Muscle of arm (tissue), 14 donors: ENCODE data around the gene MIEF1. TPM values are rescaled to one million over a fixed set of nuclear protein-coding genes. Genes with fewer than 3 reads are reported as not detected.
A peak's percentile ranks its signal among the peaks of the same experiment; 100 is the strongest.

ENCODE experiments used
- DNase-seq: peaks from one replicate; pipeline ENCODE4 v3.0.0-alpha.2; 2013
- long read RNA-seq, 11 donors: transcript quantifications; one replicate each; lab custom pipeline, GENCODE V29; 2026
- polyA plus RNA-seq, 12 donors: library from polyadenylated mRNA; unstranded; fragments of 120-200 nt; gene quantifications; one replicate each; pipeline ENCODE4 v1.2.1, GENCODE V29; 2013; ENCODE audit not compliant: insufficient read length in 12 of 12

MIEF1 gene
- polyA plus RNA-seq = 10 to 100 TPM in 11 of 12 donors, not detected in 1; 13.6 to 31.2 (median 17.8) TPM
- long read RNA-seq, donor 1, full-length matches to known transcripts = 5 of 23 reads
- long read RNA-seq, donor 1, partial matches to known transcripts = 18 of 23 reads
- long read RNA-seq, donor 1, other reads (novel, unspliced or antisense) = 0 of 23 reads
- long read RNA-seq, donor 2, full-length matches to known transcripts = 4 of 4 reads
- long read RNA-seq, donor 2, partial matches to known transcripts = 0 of 4 reads
- long read RNA-seq, donor 2, other reads (novel, unspliced or antisense) = 0 of 4 reads
- long read RNA-seq, donor 3, full-length matches to known transcripts = 5 of 5 reads
- long read RNA-seq, donor 3, partial matches to known transcripts = 0 of 5 reads
- long read RNA-seq, donor 3, other reads (novel, unspliced or antisense) = 0 of 5 reads
- long read RNA-seq, donor 4, full-length matches to known transcripts = 2 of 2 reads
- long read RNA-seq, donor 4, partial matches to known transcripts = 0 of 2 reads
- long read RNA-seq, donor 4, other reads (novel, unspliced or antisense) = 0 of 2 reads
- long read RNA-seq, donor 5, full-length matches to known transcripts = 8 of 8 reads
- long read RNA-seq, donor 5, partial matches to known transcripts = 0 of 8 reads
- long read RNA-seq, donor 5, other reads (novel, unspliced or antisense) = 0 of 8 reads
- long read RNA-seq, donor 6, full-length matches to known transcripts = 2 of 2 reads
- long read RNA-seq, donor 6, partial matches to known transcripts = 0 of 2 reads
- long read RNA-seq, donor 6, other reads (novel, unspliced or antisense) = 0 of 2 reads
- long read RNA-seq, donor 7, full-length matches to known transcripts = 2 of 2 reads
- long read RNA-seq, donor 7, partial matches to known transcripts = 0 of 2 reads
- long read RNA-seq, donor 7, other reads (novel, unspliced or antisense) = 0 of 2 reads
- long read RNA-seq, donor 8, full-length matches to known transcripts = 3 of 16 reads
- long read RNA-seq, donor 8, partial matches to known transcripts = 13 of 16 reads
- long read RNA-seq, donor 8, other reads (novel, unspliced or antisense) = 0 of 16 reads
- long read RNA-seq, donor 9, partial matches to known transcripts = 0 of 2 reads
- long read RNA-seq, donor 9, other reads (novel, unspliced or antisense) = 0 of 2 reads
- long read RNA-seq, donor 10, full-length matches to known transcripts = 2 of 9 reads
- long read RNA-seq, donor 10, partial matches to known transcripts = 7 of 9 reads
- long read RNA-seq, donor 10, other reads (novel, unspliced or antisense) = 0 of 9 reads
- long read RNA-seq, donor 11, full-length matches to known transcripts = 7 of 7 reads
- long read RNA-seq, donor 11, partial matches to known transcripts = 0 of 7 reads
- long read RNA-seq, donor 11, other reads (novel, unspliced or antisense) = 0 of 7 reads

- DNase-seq = peak; percentile 97
These were observed at the start of gene MIEF1 for GRCh38 chr22:39502109-39502788. Gene MIEF1, plus strand, starts transcription at chr22:39502290. Its CDS starts 9,005 bp downstream, at chr22:39511295.

GRCh38 chr22:39452740-39453040 lies 49.4 kb upstream of the MIEF1 start:
- DNase-seq = no peak

GRCh38 chr22:39453765-39454378 lies 48.2 kb upstream of the MIEF1 start:
- DNase-seq = no peak

GRCh38 chr22:39454385-39454871 lies 47.7 kb upstream of the MIEF1 start:
- no peak for DNase-seq

GRCh38 chr22:39456522-39457197 lies 45.4 kb upstream of the MIEF1 start, which contains the start of gene MGAT3:
Gene MGAT3, plus strand, starts transcription at chr22:39457012. Its CDS starts 30,336 bp downstream, at chr22:39487348.
- DNase-seq = no peak

GRCh38 chr22:39457198-39457555 lies 44.9 kb upstream of the MIEF1 start:
- DNase-seq = no peak

- no peak for DNase-seq
These were observed 44.3 kb upstream of the MIEF1 start for GRCh38 chr22:39457556-39458443.

GRCh38 chr22:39458444-39459083 lies 43.5 kb upstream of the MIEF1 start:
- no peak for DNase-seq

GRCh38 chr22:39459681-39460080 lies 42.4 kb upstream of the MIEF1 start:
- no peak for DNase-seq

- no peak for DNase-seq
These were observed 39.5 kb upstream of the MIEF1 start for GRCh38 chr22:39462443-39463221.

GRCh38 chr22:39463277-39463676 lies 38.8 kb upstream of the MIEF1 start:
- no peak for DNase-seq

GRCh38 chr22:39463931-39464390 lies 38.1 kb upstream of the MIEF1 start:
- no peak for DNase-seq

GRCh38 chr22:39466228-39467006 lies 35.7 kb upstream of the MIEF1 start:
- no peak for DNase-seq

GRCh38 chr22:39467390-39467895 lies 34.6 kb upstream of the MIEF1 start:
- no peak for DNase-seq

- no peak for DNase-seq
These were observed 33.4 kb upstream of the MIEF1 start for GRCh38 chr22:39468487-39469325.
